BLaER1 (cell line): ENCODE data around the gene RHOB.

ENCODE experiments used
- H3K27ac ChIP-seq: shearing (Covaris generic); formaldehyde crosslinking; 2 replicates; pipeline ENCODE4 v1.8.1; 2022
- H3K27me3 ChIP-seq: shearing (Covaris generic); formaldehyde crosslinking; 2 replicates; pipeline ENCODE4 v1.8.1; 2022
- H3K36me3 ChIP-seq: shearing (Covaris generic); formaldehyde crosslinking; 2 replicates; pipeline ENCODE4 v1.8.1; 2022
- H3K4me1 ChIP-seq: shearing (Covaris generic); formaldehyde crosslinking; 2 replicates; pipeline ENCODE4 v1.8.1; 2022
- H3K4me2 ChIP-seq: shearing (Covaris generic); formaldehyde crosslinking; 2 replicates; pipeline ENCODE4 v1.8.1; 2022
- H3K4me3 ChIP-seq: shearing (Covaris generic); formaldehyde crosslinking; 2 replicates; pipeline ENCODE4 v1.8.1; 2022
- H3K9ac ChIP-seq: shearing (Covaris generic); formaldehyde crosslinking; 2 replicates; pipeline ENCODE4 v1.8.1; 2022
- H3K9me3 ChIP-seq: shearing (Covaris generic); formaldehyde crosslinking; 2 replicates; pipeline ENCODE4 v1.8.1; 2022
- H4K20me1 ChIP-seq: shearing (Covaris generic); formaldehyde crosslinking; 2 replicates; pipeline ENCODE4 v1.8.1; 2022
- Cebpa-rat ChIP-seq: shearing (Covaris generic); IDR thresholded peaks from 2 replicates; pipeline ENCODE4 v1.8.1; 2022

RHOB gene

DNA sequence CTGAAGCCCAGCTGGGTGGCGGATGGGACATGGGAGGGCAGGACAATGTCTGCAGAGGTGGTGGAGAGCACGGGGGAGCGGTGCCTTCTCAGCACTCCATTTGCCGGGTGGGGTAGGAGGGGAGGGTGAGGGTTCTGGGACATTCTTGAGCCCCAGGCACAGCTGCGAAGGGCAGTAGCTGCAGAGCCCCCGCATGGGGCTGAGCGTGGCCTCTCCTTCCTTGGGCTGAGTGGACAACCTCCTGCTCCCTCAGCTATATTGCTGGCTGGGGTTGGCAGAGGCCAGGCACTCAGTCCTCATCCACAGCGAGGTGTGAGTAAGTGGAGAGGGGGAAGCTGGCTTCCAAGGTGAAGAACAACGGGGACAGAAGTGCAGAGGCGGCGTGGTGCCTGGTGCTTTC is 50.1 kb downstream of the RHOB start:
- no peak overlapping the region for H3K27ac ChIP-seq
- H3K27me3 ChIP-seq, result peaks cover 15% of the 10 kb centered on the region; the same call in 1 of the 2 replicates
- H3K9ac ChIP-seq, result no peak overlapping the region
- H3K9me3 ChIP-seq, result no peaks in the 10 kb centered on the region
- no peaks in the 10 kb centered on the region for H3K36me3 ChIP-seq
- no peaks in the 10 kb centered on the region; the same call in 1 of the 2 replicates for H4K20me1 ChIP-seq
- no peak for TF ChIP-seq Cebpa-rat
- no peak overlapping the region for H3K4me2 ChIP-seq
- H3K4me1 ChIP-seq, result peaks cover 29% of the 10 kb centered on the region
- H3K4me3 ChIP-seq, result no peak overlapping the region
